K562 (cell line): ENCODE results near the gene DCAF7. TPM values are rescaled to one million over a fixed set of nuclear protein-coding genes. Genes with fewer than 3 reads are reported as not detected.
A peak's percentile ranks its signal among the peaks of the same experiment; 100 is the strongest.

Experiments
- ATAC-seq: fragments of 200-7000 bp; cut with Tn5 transposase; 3 replicates; pipeline ENCODE4 v1.9.1; 2020; ENCODE audit warnings: moderate library complexity
- BruUV-seq: library from RNA; stranded (reverse); fragments of 400-500 nt; replicated peaks from 2 replicates; lab custom pipeline; 2021; lab: Mats Ljungman, UMichigan
- CTCF ChIA-PET: fragments of 300-600 bp; formaldehyde crosslinking; extraction: SDS; loops from one replicate; lab custom pipeline; 2021; ENCODE audit warnings: low intra/inter-chr PET ratio; lab: Yijun Ruan, JAX
- POLR2A ChIA-PET: fragments of 300-600, 350-650 bp; sonication (Branson Sonifier 250); formaldehyde crosslinking; extraction: SDS; loops from one replicate; lab custom pipeline; 2021; ENCODE audit warnings: antibody characterized with exemption, inconsistent platforms; lab: Yijun Ruan, JAX
- DNase-seq, 4 experiments: peaks; one replicate each; pipeline versions ENCODE4 v3.0.0 to v3.0.0-alpha.2; 2011 to 2018; ENCODE audit warnings: low spot score in 3 of 4, mixed read lengths in 3 of 4; ENCODE audit errors: extremely low read depth in 1 of 4
- FAIRE-seq: peaks from 2 replicates; lab custom pipeline; 2011; peaks lifted over from hg19 to GRCh38; lab: Jason Lieb, UNC
- H2AFZ ChIP-seq: 2 replicates; pipeline ENCODE4 v1.6.0; 2011; ENCODE audit warnings: low read depth, low read length, control low read depth, inconsistent platforms
- H3K27ac ChIP-seq: fragments of 200-600 bp; 3 replicates; pipeline ENCODE4 v1.8.0; 2011; ENCODE audit warnings: low read depth, mild to moderate bottlenecking, control low read depth, inconsistent platforms, low read length, moderate library complexity, mixed read lengths; ENCODE audit errors: extremely low read depth
- H3K27me3 ChIP-seq, 2 experiments: fragments of 300-600 bp in 1 of 2; 2 replicates in 1 of 2; 3 replicates in 1 of 2; pipeline versions ENCODE4 v1.6.0 to v1.8.0; 2011; ENCODE audit warnings: inconsistent platforms in 2 of 2, low read length in 2 of 2, mild to moderate bottlenecking in 1 of 2, mixed read lengths in 1 of 2, moderate library complexity in 1 of 2; ENCODE audit not compliant: control insufficient read depth in 2 of 2, insufficient read depth in 2 of 2
- H3K36me3 ChIP-seq: fragments of 300-600 bp; 3 replicates; pipeline ENCODE4 v1.8.0; 2011; ENCODE audit warnings: mild to moderate bottlenecking, low read length, inconsistent platforms; ENCODE audit not compliant: control insufficient read depth, insufficient read depth
- H3K4me1 ChIP-seq, 2 experiments: fragments of 200-600 bp in 1 of 2; replicated peaks in 1 of 2; 2 replicates in 1 of 2; 3 replicates in 1 of 2; pipeline versions ENCODE4 v1.5.1 to v1.8.0; 2011; ENCODE audit warnings: inconsistent platforms in 2 of 2, low read length in 2 of 2, mild to moderate bottlenecking in 1 of 2, mixed read lengths in 1 of 2, moderate library complexity in 1 of 2; ENCODE audit not compliant: control insufficient read depth in 2 of 2, insufficient read depth in 2 of 2
- H3K4me2 ChIP-seq: 2 replicates; pipeline ENCODE4 v1.6.1; 2011; ENCODE audit warnings: low read length, control low read depth, inconsistent platforms, mixed read lengths; ENCODE audit not compliant: insufficient read depth
- H3K4me3 ChIP-seq: fragments of 200-600 bp; sonication (generic), shearing (Covaris generic); 2 replicates; pipeline ENCODE4 v1.5.1; 2016; ENCODE audit warnings: control low read depth, inconsistent platforms
- H3K79me2 ChIP-seq: fragments of 200-600 bp; 3 replicates; pipeline ENCODE4 v1.8.0; 2011; ENCODE audit warnings: low read length, inconsistent platforms; ENCODE audit not compliant: control insufficient read depth, insufficient read depth
- H3K9ac ChIP-seq, 2 experiments: 2 replicates each; pipeline versions ENCODE4 v1.6.0 to v1.6.1; 2011; ENCODE audit warnings: low read depth in 2 of 2, low read length in 2 of 2, control low read depth in 1 of 2, inconsistent platforms in 1 of 2, mild to moderate bottlenecking in 1 of 2, mixed read lengths in 1 of 2; ENCODE audit not compliant: insufficient read depth in 1 of 2
- H3K9me1 ChIP-seq: one replicate; pipeline ENCODE4 v1.6.0; 2011; ENCODE audit warnings: inconsistent platforms, mild to moderate bottlenecking, low read length, moderate library complexity; ENCODE audit not compliant: control insufficient read depth, insufficient read depth
- H3K9me3 ChIP-seq: replicated peaks from 2 replicates; pipeline ENCODE4 v1.5.1; 2011; ENCODE audit warnings: low read depth, low read length, inconsistent platforms; ENCODE audit not compliant: control insufficient read depth, insufficient read depth
- H4K20me1 ChIP-seq: replicated peaks from 2 replicates; pipeline ENCODE4 v1.6.1; 2011; ENCODE audit warnings: low read length, inconsistent platforms, mixed read lengths; ENCODE audit not compliant: control insufficient read depth, insufficient read depth
- ETS2 ChIP-seq: IDR thresholded peaks from 2 replicates; pipeline ENCODE4 v1.6.1; 2016; ENCODE audit warnings: borderline replicate concordance, missing genetic modification characterization, mild to moderate bottlenecking, moderate library complexity, missing compliant biosample characterization; ENCODE audit not compliant: poor library complexity, severe bottlenecking
- NCOA1 ChIP-seq: fragments of 450-650 bp; IDR thresholded peaks from 2 replicates; pipeline ENCODE4 v1.6.1; 2016; ENCODE audit warnings: low read depth
- ZBTB11 ChIP-seq, 3 experiments: fragments of 200-800 bp in 1 of 3; fragments of 250-450 bp in 1 of 3; fragments of 450-650 bp in 1 of 3; sonication (Bioruptor Pico) in 1 of 3; sonication (Bioruptor generic) in 1 of 3; formaldehyde crosslinking in 1 of 3; IDR thresholded peaks; 2 replicates each; pipeline versions ENCODE4 v1.6.1 to v1.8.0; 2016 to 2022; ENCODE audit warnings: mild to moderate bottlenecking in 2 of 3, missing genetic modification characterization in 2 of 3, missing compliant biosample characterization in 1 of 3, moderate library complexity in 1 of 3
- WGBS: fragments of 100-300 bp; shearing (Covaris generic); methylation state at CpG from one replicate; pipeline ENCODE4 v1.1.6; 2016; ENCODE audit warnings: low coverage, mixed read lengths; ENCODE audit not compliant: insufficient coverage; ENCODE audit errors: missing lambda C conversion rate; 5-methylcytosine and 5-hydroxymethylcytosine counted together
- in situ Hi-C: fragments of 300-500 bp; cut with MboI; formaldehyde crosslinking; loops from 4 replicates; pipeline ENCODE4 v1.15.0; 2018; ENCODE audit warnings: inconsistent platforms, mixed read lengths
- intact Hi-C: fragments of 100-400 bp; cut with micrococcal nuclease; formaldehyde crosslinking; loops from 2 replicates; pipeline ENCODE4 v1.14.2; 2022
- polyA plus RNA-seq, 8 experiments: library from polyadenylated mRNA; depleted of rRNA in 4 of 8; stranded (reverse) in 5 of 8; unstranded in 3 of 8; fragments of >200 nt; fragmentation: Nextera tagmentation in 2 of 8; fragmentation: Illumina TruSeq in 1 of 8; extraction: Ambion mirVana in 2 of 8; extraction: Trizol in 1 of 8; gene quantifications; 2 replicates each; pipeline versions ENCODE4 v1.2.1 to v1.2.3, GENCODE V29; 2011 to 2014; ENCODE audit warnings: inconsistent platforms in 1 of 8, missing spikeins in 1 of 8
- total RNA-seq, 7 experiments: library from RNA; depleted of rRNA in 6 of 7; stranded (reverse); fragments of >200 nt in 6 of 7; fragmentation: Illumina TruSeq in 2 of 7; extraction: Trizol in 2 of 7; gene quantifications; 2 replicates each; pipeline versions ENCODE4 v1.2.1 to v1.2.3, GENCODE V29; 2011 to 2021; ENCODE audit warnings: low replicate concordance in 1 of 7

Gene DCAF7
- total and polyA plus RNA-seq, 9 of the 15 experiments (the other 6 are each of a cell fraction or from before 2014, with no cell fraction given): 30.8 to 123 (median 40.2) TPM

- Histone ChIP-seq H3K79me2 (no peaks in the 10 kb centered on the region), H3K4me2 (no peak overlapping the region), H3K4me3 (no peak overlapping the region), H3K9me3 (no peaks in the 10 kb centered on the region), H3K27ac (no peak overlapping the region), H2AFZ (no peak overlapping the region), H3K4me1 (peaks cover 0 to 19% of the 10 kb centered on the region in 2 experiments; a peak in 3 of 5 replicates), H3K9me1 (peaks cover 5% of the 10 kb centered on the region), H3K36me3 (no peaks in the 10 kb centered on the region), H3K9ac (peak overlapping the region in 1 of 2 experiments; percentile 33; a peak in 1 of 4 replicates), H3K27me3 (peaks cover 6 to 40% of the 10 kb centered on the region in 2 experiments; a peak in 4 of 5 replicates), H4K20me1 (peaks cover 23% of the 10 kb centered on the region)
- ChIA-PET CTCF (no interaction called here), POLR2A (no interaction called here)
- BruUV-seq: no TSS peak
- ATAC-seq (no peak), FAIRE-seq (no peak), DNase-seq (no peak)
- in situ Hi-C loops (no loop called here), intact Hi-C loops (no loop called here)
- TF ChIP-seq ETS2 (tag) (no peak), ZBTB11 (CRISPR knock-in tag; IDR thresholded peaks at IDR 0.05) (0 out of 6 replicates have a peak, but pooled peaks of 1 of the 3 experiments have one; percentile 24), NCOA1 (no peak)
- 0% methylated on average over 5 of the region's 6 CpGs for WGBS
Observed at GRCh38 chr17:63525190-63525946, 24.9 kb upstream of the DCAF7 start.
